8988T (cell line): Measurements from ENCODE around the gene DUSP3.

Experiments used
- DNase-seq: peaks from one replicate; pipeline ENCODE4 v3.0.0; 2011

Gene DUSP3

GRCh38 chr17:43767713-43768059 lies 11.1 kb downstream of the DUSP3 start:
- DNase-seq, result no peak

GRCh38 chr17:43767053-43767712 lies 11.6 kb downstream of the DUSP3 start:
- no peak for DNase-seq

GRCh38 chr17:43766413-43767052 lies 12.2 kb downstream of the DUSP3 start:
- DNase-seq, result no peak

- peak; percentile 86 for DNase-seq
Measured at GRCh38 chr17:43760254-43760852, 18.4 kb downstream of the DUSP3 start.

GRCh38 chr17:43759836-43760235 lies 18.9 kb downstream of the DUSP3 start:
- DNase-seq, result no peak

- DNase-seq, result no peak
Measured at GRCh38 chr17:43758497-43759174, 20.1 kb downstream of the DUSP3 start, which contains the start of gene SOST. Gene SOST (minus strand): TSS chr17:43758791. CDS start chr17:43758741, 50 bp downstream.

- DNase-seq, result no peak
Measured at GRCh38 chr17:43758086-43758485, 20.7 kb downstream of the DUSP3 start.

GRCh38 chr17:43757171-43757660 lies 21.6 kb downstream of the DUSP3 start:
- no peak for DNase-seq

- no peak for DNase-seq
Measured at GRCh38 chr17:43756201-43756600, 22.6 kb downstream of the DUSP3 start.

GRCh38 chr17:43755389-43755875 lies 23.3 kb downstream of the DUSP3 start:
- no peak for DNase-seq

GRCh38 chr17:43754947-43755346 lies 23.8 kb downstream of the DUSP3 start:
- no peak for DNase-seq

- no peak for DNase-seq
Measured at GRCh38 chr17:43753493-43754129, 25.2 kb downstream of the DUSP3 start.

- DNase-seq, result no peak
Measured at GRCh38 chr17:43750153-43750552, 28.6 kb downstream of the DUSP3 start.

GRCh38 chr17:43745541-43745940 lies 33.2 kb downstream of the DUSP3 start:
- DNase-seq, result no peak

GRCh38 chr17:43741636-43742035 lies 37.1 kb downstream of the DUSP3 start:
- no peak for DNase-seq

- DNase-seq, result no peak
Measured at GRCh38 chr17:43740541-43740940, 38.2 kb downstream of the DUSP3 start.

GRCh38 chr17:43737722-43738121 lies 41.1 kb downstream of the DUSP3 start:
- no peak for DNase-seq

- no peak for DNase-seq
Measured at GRCh38 chr17:43736389-43736788, 42.4 kb downstream of the DUSP3 start.

GRCh38 chr17:43734376-43734775 lies 44.4 kb downstream of the DUSP3 start:
- DNase-seq, result no peak

- DNase-seq, result no peak
Measured at GRCh38 chr17:43733956-43734355, 44.8 kb downstream of the DUSP3 start.

- no peak for DNase-seq
Measured at GRCh38 chr17:43732958-43733357, 45.8 kb downstream of the DUSP3 start.

- no peak for DNase-seq
Measured at GRCh38 chr17:43728081-43728480, 50.7 kb downstream of the DUSP3 start.
